Neural cell (in vitro differentiated cells): Measurements from ENCODE around the gene F7. TPM values are rescaled to one million over a fixed set of nuclear protein-coding genes. Genes with fewer than 3 reads are reported as not detected.

Source experiments
- H2AFZ ChIP-seq: fragments of 200-600, 300-800 bp; sonication (generic), shearing (Covaris generic); 2 replicates; pipeline ENCODE4 v1.6.0; 2014; ENCODE audit warnings: low read depth, mild to moderate bottlenecking, antibody characterized with exemption, low read length, moderate library complexity
- H3F3A ChIP-seq: fragments of 200-600 bp; shearing (Covaris generic); 2 replicates; pipeline ENCODE4 v1.6.1; 2016; ENCODE audit warnings: mild to moderate bottlenecking, moderate library complexity, mixed read lengths, antibody characterized with exemption, low read length; ENCODE audit not compliant: insufficient read depth, poor library complexity, severe bottlenecking
- H3K27ac ChIP-seq: fragments of 200-600, 300-800 bp; sonication (generic), shearing (Covaris generic); 2 replicates; pipeline ENCODE4 v1.5.1; 2014; ENCODE audit warnings: mild to moderate bottlenecking, low read length, moderate library complexity
- H3K27me3 ChIP-seq: fragments of 300-800, 200-600 bp; sonication (generic), shearing (Covaris generic); 2 replicates; pipeline ENCODE4 v1.6.0; 2014; ENCODE audit warnings: mild to moderate bottlenecking, low read depth, low read length, moderate library complexity; ENCODE audit not compliant: insufficient read depth
- H3K36me3 ChIP-seq: fragments of 300-800, 200-600 bp; sonication (generic), shearing (Covaris generic); 2 replicates; pipeline ENCODE4 v1.5.1; 2014; ENCODE audit warnings: mild to moderate bottlenecking, antibody characterized with exemption, low read length, moderate library complexity; ENCODE audit not compliant: insufficient read depth
- H3K4me2 ChIP-seq: fragments of 300-800, 200-600 bp; sonication (generic), shearing (Covaris generic); 2 replicates; pipeline ENCODE4 v1.6.0; 2014; ENCODE audit warnings: mild to moderate bottlenecking, low read length
- H3K4me3 ChIP-seq: fragments of 300-800, 200-600 bp; sonication (generic), shearing (Covaris generic); 2 replicates; pipeline ENCODE4 v1.5.1; 2014; ENCODE audit warnings: mild to moderate bottlenecking, low read length, moderate library complexity
- H3K79me2 ChIP-seq: fragments of 200-600 bp; shearing (Covaris generic); replicated peaks from 2 replicates; pipeline ENCODE4 v1.6.0; 2014; ENCODE audit warnings: mild to moderate bottlenecking, low read length, moderate library complexity; ENCODE audit not compliant: insufficient read depth
- H3K9ac ChIP-seq: fragments of 300-800, 200-600 bp; sonication (generic), shearing (Covaris generic); 2 replicates; pipeline ENCODE4 v1.6.1; 2016; ENCODE audit warnings: mild to moderate bottlenecking, low read length, mixed read lengths
- H3K9me2 ChIP-seq: fragments of 200-600 bp; shearing (Covaris generic); 2 replicates; pipeline ENCODE4 v1.6.1; 2016; ENCODE audit warnings: mild to moderate bottlenecking, low read length, mixed read lengths; ENCODE audit not compliant: insufficient read depth
- H3K9me3 ChIP-seq: fragments of 200-600, 300-800 bp; sonication (generic), shearing (Covaris generic); 2 replicates; pipeline ENCODE4 v1.6.1; 2016; ENCODE audit warnings: mild to moderate bottlenecking, mixed run types, low read length, moderate library complexity, mixed read lengths
- H4K20me1 ChIP-seq: fragments of 200-600 bp; shearing (Covaris generic); 2 replicates; pipeline ENCODE4 v1.6.1; 2016; ENCODE audit warnings: mild to moderate bottlenecking, mixed run types; ENCODE audit not compliant: insufficient read depth
- CTCF ChIP-seq: fragments of 450-650 bp; IDR thresholded peaks from 2 replicates; pipeline ENCODE4 v1.5.1; 2014; ENCODE audit warnings: antibody characterized with exemption, mild to moderate bottlenecking, moderate library complexity; ENCODE audit not compliant: poor library complexity, severe bottlenecking
- EP300 ChIP-seq: fragments of 450-650 bp; conservative IDR thresholded peaks from 2 replicates; pipeline ENCODE4 v1.6.1; 2014; ENCODE audit warnings: antibody characterized with exemption, mild to moderate bottlenecking, moderate library complexity; ENCODE audit not compliant: poor library complexity, severe bottlenecking
- EZH2 ChIP-seq: fragments of 200-600, 300-800 bp; shearing (Covaris generic), sonication (generic); IDR thresholded peaks from 2 replicates; pipeline ENCODE4 v1.6.1; 2014; ENCODE audit warnings: antibody characterized with exemption, low read length, borderline replicate concordance, mild to moderate bottlenecking; ENCODE audit not compliant: insufficient read depth, poor library complexity, severe bottlenecking
- MXI1 ChIP-seq: fragments of 450-650 bp; conservative IDR thresholded peaks from 2 replicates; pipeline ENCODE4 v1.6.1; 2014; ENCODE audit warnings: antibody characterized with exemption, mild to moderate bottlenecking; ENCODE audit not compliant: poor library complexity, severe bottlenecking
- POLR2AphosphoS5 ChIP-seq: IDR thresholded peaks from 2 replicates; pipeline ENCODE4 v1.6.1; 2012
- RAD21 ChIP-seq: fragments of 450-650 bp; conservative IDR thresholded peaks from 2 replicates; pipeline ENCODE4 v1.6.1; 2014; ENCODE audit warnings: antibody characterized with exemption, mild to moderate bottlenecking, moderate library complexity
- SMC3 ChIP-seq: fragments of 450-650 bp; conservative IDR thresholded peaks from 2 replicates; pipeline ENCODE4 v1.6.1; 2014; ENCODE audit warnings: antibody characterized with exemption, mild to moderate bottlenecking, moderate library complexity; ENCODE audit not compliant: poor library complexity
- TAF1 ChIP-seq: IDR thresholded peaks from 2 replicates; pipeline ENCODE4 v1.6.1; 2012; ENCODE audit warnings: low read depth
- polyA plus RNA-seq: library from polyadenylated mRNA; depleted of rRNA; stranded (reverse); fragments of >200 nt; gene quantifications from 2 replicates; pipeline ENCODE4 v1.2.3, GENCODE V29; 2014
- TF ChIP-seq, protein P1 (sequence below): IDR thresholded peaks from 2 replicates; pipeline ENCODE4 v1.6.1; 2012; ENCODE audit warnings: borderline replicate concordance

F7 gene
- polyA plus RNA-seq, 1 donor from 2014 or later = 0.32 TPM

DNA sequence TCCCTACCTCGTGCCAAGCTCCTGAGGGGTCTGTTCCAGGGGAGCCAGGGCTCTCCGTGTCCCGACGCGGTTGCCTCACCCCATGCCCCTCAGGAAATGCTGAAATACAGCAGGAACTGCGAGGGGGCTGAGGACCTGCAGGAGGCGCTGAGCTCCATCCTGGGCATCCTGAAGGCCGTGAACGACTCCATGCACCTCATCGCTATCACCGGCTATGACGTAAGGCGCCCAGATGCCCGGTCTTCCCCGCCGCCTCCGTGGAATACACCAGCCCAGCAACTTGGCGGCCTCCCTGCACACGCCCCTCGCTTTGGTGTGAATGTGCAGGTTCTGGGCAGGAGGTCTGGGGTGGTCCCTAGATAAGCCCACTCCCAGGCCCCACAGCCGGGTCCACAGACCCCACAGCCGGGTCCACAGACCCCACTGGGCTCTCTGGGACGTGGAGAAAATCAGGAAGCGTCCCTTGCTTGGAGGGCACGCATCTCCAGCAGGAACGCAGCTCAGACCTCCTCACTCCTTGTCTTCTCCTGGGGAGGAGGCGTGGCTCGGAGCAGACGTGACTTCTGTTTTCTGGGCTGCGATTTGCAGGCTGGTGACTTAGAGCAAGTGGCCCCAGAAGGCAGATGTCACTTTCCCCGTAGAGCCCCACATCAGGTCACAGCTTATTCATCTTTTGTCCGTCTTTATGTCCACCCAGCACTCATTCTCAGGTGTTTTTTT lies 19.4 kb upstream of the F7 start:
- H3K4me3 ChIP-seq = no peak overlapping the region
- H3K9ac ChIP-seq = no peak overlapping the region
- TF ChIP-seq TAF1 (no peak), RAD21 (no peak), EP300 (no peak), POLR2AphosphoS5 (no peak), CTCF (no peak), MXI1 (no peak), SMC3 (no peak)
- TF ChIP-seq, protein P1, sequence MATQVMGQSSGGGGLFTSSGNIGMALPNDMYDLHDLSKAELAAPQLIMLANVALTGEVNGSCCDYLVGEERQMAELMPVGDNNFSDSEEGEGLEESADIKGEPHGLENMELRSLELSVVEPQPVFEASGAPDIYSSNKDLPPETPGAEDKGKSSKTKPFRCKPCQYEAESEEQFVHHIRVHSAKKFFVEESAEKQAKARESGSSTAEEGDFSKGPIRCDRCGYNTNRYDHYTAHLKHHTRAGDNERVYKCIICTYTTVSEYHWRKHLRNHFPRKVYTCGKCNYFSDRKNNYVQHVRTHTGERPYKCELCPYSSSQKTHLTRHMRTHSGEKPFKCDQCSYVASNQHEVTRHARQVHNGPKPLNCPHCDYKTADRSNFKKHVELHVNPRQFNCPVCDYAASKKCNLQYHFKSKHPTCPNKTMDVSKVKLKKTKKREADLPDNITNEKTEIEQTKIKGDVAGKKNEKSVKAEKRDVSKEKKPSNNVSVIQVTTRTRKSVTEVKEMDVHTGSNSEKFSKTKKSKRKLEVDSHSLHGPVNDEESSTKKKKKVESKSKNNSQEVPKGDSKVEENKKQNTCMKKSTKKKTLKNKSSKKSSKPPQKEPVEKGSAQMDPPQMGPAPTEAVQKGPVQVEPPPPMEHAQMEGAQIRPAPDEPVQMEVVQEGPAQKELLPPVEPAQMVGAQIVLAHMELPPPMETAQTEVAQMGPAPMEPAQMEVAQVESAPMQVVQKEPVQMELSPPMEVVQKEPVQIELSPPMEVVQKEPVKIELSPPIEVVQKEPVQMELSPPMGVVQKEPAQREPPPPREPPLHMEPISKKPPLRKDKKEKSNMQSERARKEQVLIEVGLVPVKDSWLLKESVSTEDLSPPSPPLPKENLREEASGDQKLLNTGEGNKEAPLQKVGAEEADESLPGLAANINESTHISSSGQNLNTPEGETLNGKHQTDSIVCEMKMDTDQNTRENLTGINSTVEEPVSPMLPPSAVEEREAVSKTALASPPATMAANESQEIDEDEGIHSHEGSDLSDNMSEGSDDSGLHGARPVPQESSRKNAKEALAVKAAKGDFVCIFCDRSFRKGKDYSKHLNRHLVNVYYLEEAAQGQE = no peak
- no peak overlapping the region for H3K4me2 ChIP-seq
- no peak overlapping the region for H2AFZ ChIP-seq
- no peaks in the 10 kb centered on the region for H3F3A ChIP-seq
- H4K20me1 ChIP-seq = no peaks in the 10 kb centered on the region
- H3K27me3 ChIP-seq = no peaks in the 10 kb centered on the region
- H3K36me3 ChIP-seq = no peaks in the 10 kb centered on the region
- no peaks in the 10 kb centered on the region for H3K9me2 ChIP-seq
- no peak overlapping the region for H3K27ac ChIP-seq
- H3K79me2 ChIP-seq = no peaks in the 10 kb centered on the region
- H3K9me3 ChIP-seq = no peaks in the 10 kb centered on the region

DNA sequence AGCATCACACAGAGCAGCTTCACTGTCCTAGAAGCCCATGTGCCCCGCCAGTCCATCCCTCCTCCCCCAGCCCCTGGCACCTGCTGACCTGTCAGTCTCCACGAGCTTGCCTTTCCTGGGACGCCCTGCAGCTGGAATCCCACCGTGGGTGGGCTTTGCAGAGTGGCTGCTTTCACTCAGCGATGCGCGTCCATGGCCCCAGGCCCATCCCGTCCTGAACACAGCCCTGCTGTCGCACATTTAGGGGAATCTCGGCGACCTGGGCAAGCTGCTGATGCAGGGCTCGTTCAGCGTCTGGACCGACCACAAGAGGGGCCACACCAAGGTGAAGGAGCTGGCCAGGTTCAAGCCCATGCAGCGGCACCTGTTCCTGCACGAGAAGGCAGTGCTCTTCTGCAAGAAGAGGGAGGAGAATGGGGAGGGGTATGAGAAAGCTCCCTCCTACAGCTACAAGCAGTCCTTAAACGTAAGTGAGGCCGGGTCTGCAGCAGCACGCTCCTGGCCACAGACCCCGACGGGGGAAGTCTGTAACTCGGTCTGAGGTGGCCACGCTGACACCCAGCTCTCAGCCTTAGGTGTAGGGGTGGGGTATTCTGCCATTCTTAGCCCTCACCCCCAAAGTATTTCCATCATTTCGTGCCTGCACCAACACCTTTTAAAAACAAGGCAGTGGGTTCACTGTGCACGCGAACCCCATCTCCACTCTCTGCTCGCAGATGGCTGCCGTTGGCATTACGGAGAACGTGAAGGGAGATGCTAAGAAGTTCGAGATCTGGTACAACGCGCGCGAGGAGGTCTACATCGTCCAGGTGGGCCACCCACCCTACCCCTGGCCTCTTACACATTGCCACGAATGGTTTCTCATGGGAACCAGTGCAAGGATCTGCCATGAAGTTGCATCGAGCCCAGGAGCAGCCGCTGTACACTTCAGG lies 18.3 kb upstream of the F7 start:
- Histone ChIP-seq H3K36me3 (no peaks in the 10 kb centered on the region), H3K27ac (no peak overlapping the region), H2AFZ (no peak overlapping the region), H4K20me1 (no peaks in the 10 kb centered on the region), H3K9me3 (no peaks in the 10 kb centered on the region), H3K27me3 (no peaks in the 10 kb centered on the region), H3K9me2 (no peaks in the 10 kb centered on the region), H3F3A (no peaks in the 10 kb centered on the region), H3K4me3 (no peak overlapping the region), H3K79me2 (no peaks in the 10 kb centered on the region), H3K9ac (no peak overlapping the region), H3K4me2 (no peak overlapping the region)
- TF ChIP-seq TAF1 (no peak), CTCF (no peak), RAD21 (no peak), MXI1 (no peak), EZH2 (no peak), SMC3 (no peak), EP300 (no peak), POLR2AphosphoS5 (no peak)
- TF ChIP-seq, protein P1 = no peak
